DND-41 (cell line): ENCODE data around the gene UNC5C.

Experiments
- CTCF ChIP-seq: IDR thresholded peaks from 2 replicates; pipeline ENCODE4 v1.5.1; 2012; ENCODE audit warnings: borderline replicate concordance, low read length, moderate library complexity, mild to moderate bottlenecking; ENCODE audit not compliant: poor library complexity, severe bottlenecking; ENCODE audit errors: extremely low read depth
- EZH2 ChIP-seq: IDR thresholded peaks from 3 replicates; pipeline ENCODE4 v1.6.1; 2012; ENCODE audit warnings: borderline replicate concordance, low read depth, mild to moderate bottlenecking, moderate library complexity, low read length, inconsistent platforms; ENCODE audit not compliant: severe bottlenecking

- TF ChIP-seq CTCF (no peak), EZH2 (no peak)
These were observed 259.6 kb downstream of the UNC5C start for GRCh38 chr4:95289028-95289634.
